GM21423 (cell line): ENCODE measurements around the gene OR5A1.

Experiments used
- ATAC-seq: cut with Tn5 transposase; IDR thresholded peaks from one replicate; pipeline ENCODE4 v1.9.1; 2021; ENCODE audit warnings: mild to moderate bottlenecking, moderate library complexity; ENCODE audit not compliant: unreplicated experiment

Gene OR5A1

GRCh38 chr11:59475176-59475575, 38.9 kb downstream of the OR5A1 start:
- ATAC-seq: no peak

- no peak for ATAC-seq
Observed at GRCh38 chr11:59479906-59480305, 43.6 kb downstream of the OR5A1 start.

GRCh38 chr11:59480359-59480758, 44.1 kb downstream of the OR5A1 start:
- ATAC-seq: no peak
